HAP-1 (cell line): ENCODE results near the gene SHLD3.
"Not testable (repeated sequence)": the region's sequence is repeated elsewhere in the genome, so short reads cannot be mapped to it uniquely, and the experiment has no call there.

ENCODE experiments used
- DNase-seq, 2 experiments: peaks; one replicate each; pipeline ENCODE4 v3.0.0-alpha.2; 2016 to 2020; ENCODE audit warnings: low spot score in 2 of 2
- H3K27me3 ChIP-seq: fragments of 250-450 bp; sonication (Bioruptor Pico); 2 replicates; pipeline ENCODE4 v1.5.1; 2020; ENCODE audit warnings: low read depth, mild to moderate bottlenecking, moderate library complexity
- H3K36me3 ChIP-seq: fragments of 250-450 bp; sonication (Bioruptor Pico); replicated peaks from 2 replicates; pipeline ENCODE4 v1.5.1; 2020; ENCODE audit warnings: mild to moderate bottlenecking
- H3K4me1 ChIP-seq: fragments of 250-450 bp; sonication (Bioruptor Pico); 2 replicates; pipeline ENCODE4 v1.5.1; 2020; ENCODE audit warnings: mild to moderate bottlenecking
- H3K4me3 ChIP-seq: fragments of 250-450 bp; sonication (Bioruptor Pico); 2 replicates; pipeline ENCODE4 v1.5.1; 2020; ENCODE audit warnings: mild to moderate bottlenecking, moderate library complexity
- H3K9me3 ChIP-seq: fragments of 250-450 bp; sonication (Bioruptor Pico); 2 replicates; pipeline ENCODE4 v1.5.1; 2020; ENCODE audit warnings: mild to moderate bottlenecking, moderate library complexity
- in situ Hi-C: fragments of 300-500 bp; cut with MboI; formaldehyde crosslinking; loops from 3 replicates; pipeline ENCODE4 v1.14.3; 2020; ENCODE audit warnings: low sequenced_read_pairs, inconsistent platforms, mixed read lengths

SHLD3 gene

DNA sequence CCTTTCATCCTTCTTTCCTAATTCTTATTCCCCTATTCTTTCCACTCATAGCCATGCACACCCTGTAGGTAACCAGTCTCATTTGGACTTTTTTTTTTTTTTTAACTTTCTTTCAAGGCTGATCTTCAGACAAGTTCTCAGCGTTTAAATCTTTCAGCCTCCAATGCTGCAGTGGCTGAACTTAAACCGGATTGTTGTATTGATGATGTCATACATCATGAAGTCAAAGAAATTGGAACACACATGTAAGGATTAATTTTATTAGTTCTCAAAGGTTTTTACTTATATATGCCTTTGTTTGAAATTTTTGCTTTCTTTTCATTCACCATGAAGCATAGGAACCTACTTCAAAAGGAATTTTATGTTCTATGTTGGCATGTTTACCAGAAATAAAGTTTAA is 22.1 kb downstream of the SHLD3 start:
- Histone ChIP-seq H3K4me3 (no peak overlapping the region), H3K9me3 (no peaks in the 10 kb centered on the region), H3K27me3 (no peaks in the 10 kb centered on the region), H3K36me3 (0 out of 2 replicates have a peak, but pooled peaks cover 4% of the 10 kb centered on the region), H3K4me1 (peaks cover 14% of the 10 kb centered on the region)
- DNase-seq: no peak
- in situ Hi-C loops: no loop called here

DNA sequence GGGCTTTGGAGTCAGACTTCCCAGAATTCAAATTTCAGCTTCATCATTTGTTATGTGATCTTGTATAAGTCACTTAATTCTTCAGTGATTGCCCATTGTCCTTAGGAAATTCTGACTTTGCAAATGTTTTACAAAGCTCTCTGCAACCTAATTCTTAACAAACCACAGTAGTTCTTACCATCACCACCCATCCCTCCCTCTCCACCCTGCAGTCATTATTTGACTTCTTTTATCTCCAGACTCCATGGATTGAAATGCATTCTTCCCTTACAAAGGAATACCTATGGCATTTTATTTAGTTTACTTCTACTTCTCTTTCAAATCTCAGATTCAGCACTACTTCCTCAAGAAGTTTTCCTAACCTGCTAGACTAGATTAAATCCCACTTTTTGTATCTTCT is 23.1 kb downstream of the SHLD3 start:
- H3K9me3 ChIP-seq: no peaks in the 10 kb centered on the region
- H3K4me3 ChIP-seq: no peak overlapping the region
- peak; percentile 19 to 73 for DNase-seq
- H3K27me3 ChIP-seq: no peaks in the 10 kb centered on the region
- peaks cover 14% of the 10 kb centered on the region for H3K4me1 ChIP-seq
- in situ Hi-C loops: no loop called here
- H3K36me3 ChIP-seq: 0 out of 2 replicates have a peak, but pooled peaks cover 4% of the 10 kb centered on the region

DNA sequence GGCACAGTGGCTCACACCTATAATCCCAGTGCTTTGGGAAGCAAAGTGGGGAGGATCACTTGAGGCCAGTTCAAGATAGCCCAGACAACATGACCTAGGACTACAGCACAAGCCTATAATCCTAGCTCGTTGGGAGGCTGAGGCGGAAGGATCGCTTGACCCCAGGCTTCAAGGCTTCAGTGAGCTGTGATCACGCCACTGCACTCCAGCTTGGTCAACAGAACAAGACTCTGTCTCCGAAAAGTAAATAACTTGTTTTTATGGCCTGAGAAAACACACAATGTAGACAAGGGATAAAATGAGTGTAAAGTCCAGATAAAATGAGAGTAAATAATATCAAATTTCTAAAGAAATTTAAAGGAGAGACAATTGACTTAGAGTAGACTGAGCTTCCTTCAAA is 26.3 kb downstream of the SHLD3 start:
- DNase-seq: no peak
- Histone ChIP-seq H3K4me3 (no peak overlapping the region), H3K4me1 (peaks cover 14% of the 10 kb centered on the region), H3K9me3 (no peaks in the 10 kb centered on the region), H3K36me3 (0 out of 2 replicates have a peak, but pooled peaks cover 4% of the 10 kb centered on the region), H3K27me3 (no peaks in the 10 kb centered on the region)
- in situ Hi-C loops: no loop called here

- Histone ChIP-seq H3K4me1 (no peaks in the 10 kb centered on the region), H3K27me3 (no peaks in the 10 kb centered on the region), H3K36me3 (peaks cover 4% of the 10 kb centered on the region; the same call in 1 of the 2 replicates), H3K4me3 (no peak overlapping the region), H3K9me3 (no peaks in the 10 kb centered on the region)
- DNase-seq: no peak
- in situ Hi-C loops: no loop called here
These were observed 29.9 kb downstream of the SHLD3 start for GRCh38 chr5:65654713-65655112.

DNA sequence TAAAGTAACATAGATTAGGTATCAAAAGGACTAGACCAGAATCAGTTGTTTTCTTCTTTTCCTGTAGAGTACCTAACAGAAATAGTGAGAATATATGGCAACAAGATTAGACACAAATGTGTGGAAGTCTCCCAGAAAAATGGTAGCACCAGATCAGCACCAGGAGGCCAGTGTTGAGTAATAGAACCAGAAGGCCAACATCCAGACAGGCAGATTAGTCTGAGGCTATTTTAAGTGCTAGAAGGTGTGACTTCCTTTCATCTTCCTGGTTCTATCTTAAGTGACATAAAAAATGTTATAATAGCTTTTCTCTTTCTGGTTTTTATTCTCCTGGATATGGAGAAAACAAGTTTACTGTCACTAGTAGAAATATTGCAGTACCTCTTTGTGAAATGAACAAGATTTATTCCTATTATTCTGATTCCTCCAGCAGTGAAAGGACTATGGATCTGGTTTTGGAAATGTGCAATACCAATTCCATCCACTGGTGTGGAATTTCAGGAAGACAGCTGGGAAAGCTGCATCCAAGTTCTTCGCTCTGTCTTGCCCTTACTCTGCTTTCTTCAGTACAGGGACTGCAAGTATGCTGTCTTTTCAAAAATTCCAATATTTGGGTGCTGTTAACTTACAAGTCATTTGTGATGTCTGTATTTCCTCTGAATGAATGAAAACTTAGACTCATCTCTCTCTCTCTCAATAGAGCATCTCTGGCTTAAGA is 39.1 kb downstream of the SHLD3 start:
- DNase-seq: peak in 1 of 2 experiments; percentile 38
- Histone ChIP-seq H3K9me3 (no peaks in the 10 kb centered on the region), H3K4me3 (no peak overlapping the region), H3K4me1 (no peaks in the 10 kb centered on the region), H3K36me3 (peaks cover 11% of the 10 kb centered on the region), H3K27me3 (no peaks in the 10 kb centered on the region)
- in situ Hi-C loops: no loop called here

DNA sequence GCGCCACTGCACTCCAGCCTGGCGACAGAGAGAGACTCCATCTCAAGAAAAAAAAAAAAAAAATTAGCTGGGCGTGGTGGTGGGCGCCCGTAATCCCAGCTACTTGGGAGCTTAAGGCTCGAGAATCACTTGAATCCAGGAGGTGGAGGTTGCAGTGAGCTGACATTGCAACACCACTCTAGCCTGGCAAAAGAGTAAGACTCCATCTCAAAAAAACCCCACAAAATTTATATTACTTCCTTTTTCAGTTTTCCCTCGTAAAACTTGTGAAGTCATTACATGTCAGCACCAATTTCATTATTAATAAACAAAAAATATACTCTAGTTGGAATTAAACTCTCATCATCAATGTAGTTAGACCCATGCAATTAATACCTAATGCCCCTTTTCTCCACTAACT is 43.9 kb downstream of the SHLD3 start:
- Histone ChIP-seq H3K9me3 (no peaks in the 10 kb centered on the region), H3K36me3 (peaks cover 14% of the 10 kb centered on the region), H3K27me3 (no peaks in the 10 kb centered on the region), H3K4me3 (no peak overlapping the region), H3K4me1 (no peaks in the 10 kb centered on the region)
- no peak for DNase-seq
- in situ Hi-C loops: no loop called here

DNA sequence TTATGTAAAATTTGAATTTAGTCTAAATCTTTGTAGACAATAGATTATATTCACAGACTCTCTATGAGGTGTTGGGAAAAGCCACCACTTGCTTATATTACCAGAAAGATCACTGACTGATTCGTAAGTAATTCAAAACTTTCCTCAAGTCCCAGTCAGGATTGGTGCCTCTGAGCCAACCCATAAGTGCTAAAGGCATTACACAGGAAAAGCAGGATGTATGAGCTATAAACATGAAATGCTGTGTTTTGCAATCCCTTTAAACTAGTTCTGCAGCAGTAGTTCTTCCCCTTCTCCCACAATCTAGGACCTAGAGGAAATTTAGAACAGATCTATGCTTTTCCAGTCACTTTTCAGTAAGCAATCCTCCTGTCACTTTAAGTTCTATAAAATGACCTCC is 48.0 kb downstream of the SHLD3 start:
- in situ Hi-C loops: no loop called here
- Histone ChIP-seq H3K36me3 (peaks cover 17% of the 10 kb centered on the region), H3K27me3 (no peaks in the 10 kb centered on the region), H3K4me1 (no peaks in the 10 kb centered on the region), H3K4me3 (no peak overlapping the region), H3K9me3 (no peaks in the 10 kb centered on the region; the same call in 1 of the 2 replicates)
- no peak for DNase-seq

- DNase-seq: no peak
- H3K4me3 ChIP-seq: no peak overlapping the region
- peaks cover 16% of the 10 kb centered on the region for H3K36me3 ChIP-seq
- no peaks in the 10 kb centered on the region for H3K4me1 ChIP-seq
- no peaks in the 10 kb centered on the region for H3K27me3 ChIP-seq
- no peaks in the 10 kb centered on the region; the same call in 1 of the 2 replicates for H3K9me3 ChIP-seq
- in situ Hi-C loops: no loop called here
These were observed 49.9 kb downstream of the SHLD3 start for GRCh38 chr5:65674749-65675148.

- peaks cover 17% of the 10 kb centered on the region for H3K36me3 ChIP-seq
- in situ Hi-C loops, H3K4me3 ChIP-seq, H3K9me3 ChIP-seq, H3K4me1 ChIP-seq, H3K27me3 ChIP-seq, DNase-seq: not testable (repeated sequence)
These were observed 51.2 kb downstream of the SHLD3 start for GRCh38 chr5:65676056-65676455.
